ENCODE results near the gene ZNF771. TPM values are rescaled to one million over a fixed set of nuclear protein-coding genes. Genes with fewer than 3 reads are reported as not detected.
"Not testable (repeated sequence)": the region's sequence is repeated elsewhere in the genome, so short reads cannot be mapped to it uniquely, and the experiment has no call there.

Gene ZNF771
- total and polyA plus RNA-seq, 2 donors, result 5.2 to 18.6 TPM

GRCh38 chr16:30380072-30380802 is 27.2 kb upstream of the ZNF771 start:
- no peak overlapping the region for H3K4me3 ChIP-seq (ENCODE audit: low read depth, low read length)
- peaks cover 2% of the 10 kb centered on the region for H3K4me1 ChIP-seq (ENCODE audit: insufficient read depth)
- WGBS, result 86% methylated on average over 4 of the region's 4 CpGs
- no peaks in the 10 kb centered on the region for H3K36me3 ChIP-seq (ENCODE audit: insufficient read depth)
- no peak for DNase-seq (ENCODE audit: extremely low spot score)
- H3K27ac ChIP-seq (ENCODE audit: low read depth), result no peak overlapping the region

GRCh38 chr16:30380803-30381208 is 26.6 kb upstream of the ZNF771 start:
- Histone ChIP-seq H3K36me3 (ENCODE audit: insufficient read depth) (no peaks in the 10 kb centered on the region), H3K4me1 (ENCODE audit: insufficient read depth) (peaks cover 2% of the 10 kb centered on the region), H3K27ac (ENCODE audit: low read depth) (no peak overlapping the region), H3K4me3 (ENCODE audit: low read depth, low read length) (no peak overlapping the region)
- DNase-seq (ENCODE audit: extremely low spot score), result no peak
- WGBS, result 78% methylated on average over 6 of the region's 6 CpGs

DNA sequence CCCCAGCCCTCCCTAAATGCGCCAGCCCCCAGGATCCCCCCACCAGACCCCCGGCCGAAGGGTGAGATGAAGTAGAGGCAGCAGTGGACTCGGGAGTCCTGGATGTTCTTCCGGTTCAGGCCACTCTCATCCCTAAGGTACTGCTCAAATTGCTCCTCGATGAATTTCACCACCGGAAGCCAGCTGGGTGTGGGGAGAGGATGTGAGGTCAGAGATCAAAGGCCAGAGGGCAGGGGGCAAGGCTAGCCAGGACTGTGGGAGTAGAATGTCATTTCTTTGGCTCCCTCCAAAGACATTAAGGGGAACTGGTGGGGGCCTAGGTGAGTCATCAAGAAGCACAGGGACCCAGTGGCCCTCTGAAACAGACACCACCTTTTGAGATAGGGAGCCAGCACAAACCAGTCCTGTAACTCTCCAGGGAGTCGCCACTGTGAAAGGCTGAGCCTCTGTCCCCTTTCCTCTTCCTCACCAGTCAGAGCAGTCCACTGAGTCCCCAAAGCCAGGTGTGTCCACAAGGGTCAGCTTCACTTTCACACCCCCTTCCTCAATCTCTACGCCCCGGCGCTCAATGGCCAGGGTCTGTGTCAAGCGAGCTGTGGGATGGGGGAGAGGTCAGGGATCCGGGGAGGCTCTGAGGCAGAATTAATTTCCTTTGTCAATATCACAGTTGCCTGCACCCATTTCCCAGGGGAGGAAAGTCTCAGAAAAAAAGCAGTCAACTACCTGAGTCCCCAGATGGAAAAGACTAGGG is 25.9 kb upstream of the ZNF771 start:
- H3K27ac ChIP-seq (ENCODE audit: low read depth), result no peak overlapping the region
- 79% methylated on average over 13 of the region's 13 CpGs for WGBS
- DNase-seq (ENCODE audit: extremely low spot score), result no peak

GRCh38 chr16:30382111-30382881 is 25.1 kb upstream of the ZNF771 start, which contains the start of gene SEPTIN1:
Gene SEPTIN1, minus strand, starts transcription at chr16:30382561. Its CDS starts 19 bp downstream, at chr16:30382542.
- Histone ChIP-seq H3K27ac (ENCODE audit: low read depth) (no peak within 1 kb of the TSS), H3K36me3 (ENCODE audit: insufficient read depth) (no peaks in the 10 kb centered on the region), H3K4me1 (ENCODE audit: insufficient read depth) (peaks cover 2% of the 10 kb centered on the region), H3K4me3 (ENCODE audit: low read depth, low read length) (no peak within 1 kb of the TSS)
- no peak for DNase-seq (ENCODE audit: extremely low spot score)
- 65% methylated on average over 12 of the region's 12 CpGs for WGBS

More for the DNA sequence above, 25.9 kb upstream of the ZNF771 start:
- H3K36me3 ChIP-seq (ENCODE audit: insufficient read depth), result no peaks in the 10 kb centered on the region
- H3K4me1 ChIP-seq (ENCODE audit: insufficient read depth), result peaks cover 2% of the 10 kb centered on the region
- H3K4me3 ChIP-seq (ENCODE audit: low read depth, low read length), result no peak overlapping the region

DNA sequence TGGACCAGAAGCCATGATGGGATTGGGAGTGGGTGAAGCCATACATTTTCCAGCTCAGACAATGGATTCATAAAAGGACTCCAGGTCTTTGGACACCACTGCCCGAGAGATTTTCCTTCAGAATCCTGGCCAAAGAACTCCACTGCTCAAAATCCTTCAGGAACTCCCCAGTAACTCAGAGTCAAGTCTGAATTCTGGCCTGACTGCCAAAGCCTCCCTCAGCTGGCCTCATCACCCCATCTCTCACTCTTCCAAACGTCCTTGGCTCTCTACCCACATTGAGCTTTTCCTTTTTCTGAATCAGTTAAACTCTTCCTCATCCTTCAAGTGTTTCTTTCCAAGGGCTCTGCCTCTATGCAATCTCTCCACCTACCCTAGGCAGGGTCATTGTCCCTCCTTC is 23.9 kb upstream of the ZNF771 start:
- 18% methylated on average over 2 of the region's 2 CpGs for WGBS
- no peak for DNase-seq (ENCODE audit: extremely low spot score)
- no peaks in the 10 kb centered on the region for H3K36me3 ChIP-seq (ENCODE audit: insufficient read depth)
- no peak overlapping the region for H3K4me3 ChIP-seq (ENCODE audit: low read depth, low read length)
- H3K4me1 ChIP-seq (ENCODE audit: insufficient read depth), result peaks cover 2% of the 10 kb centered on the region
- no peak overlapping the region for H3K27ac ChIP-seq (ENCODE audit: low read depth)

DNA sequence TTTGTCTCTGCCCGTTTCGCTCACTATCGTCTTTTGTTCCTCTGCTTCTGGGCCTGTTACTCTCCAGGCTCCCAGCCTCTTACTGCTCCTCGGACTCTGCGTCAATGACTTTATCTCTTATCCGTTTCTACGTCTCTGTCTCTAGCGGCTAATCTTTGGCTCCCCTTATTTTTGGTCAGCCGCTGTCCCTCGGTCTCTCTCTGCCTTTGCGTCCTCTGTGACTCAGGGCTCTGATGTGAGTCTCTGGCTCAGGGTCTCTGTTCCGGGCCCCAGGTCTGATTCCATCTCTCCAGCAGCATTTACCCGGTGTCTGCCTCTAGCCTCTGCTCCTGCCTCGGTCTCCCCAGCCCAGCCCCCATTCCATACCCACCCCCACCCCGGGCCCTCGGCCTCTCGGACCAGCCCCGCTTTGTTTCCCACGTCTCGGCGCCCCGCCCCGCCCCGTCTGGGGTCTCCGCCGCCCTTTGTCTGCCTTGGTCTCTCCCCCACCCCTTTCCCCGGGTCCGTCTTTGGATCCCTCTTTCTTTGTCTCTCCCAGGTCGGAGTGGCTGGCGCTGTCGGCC is 12.7 kb upstream of the ZNF771 start:
- Histone ChIP-seq H3K27ac (ENCODE audit: low read depth) (peak overlapping the region; percentile 42), H3K36me3 (ENCODE audit: insufficient read depth) (no peaks in the 10 kb centered on the region), H3K4me1 (ENCODE audit: insufficient read depth) (no peaks in the 10 kb centered on the region), H3K4me3 (ENCODE audit: low read depth, low read length) (peak overlapping the region; percentile 97)
- WGBS, result 5% methylated on average over 31 of the region's 31 CpGs
- DNase-seq (ENCODE audit: extremely low spot score), result no peak

GRCh38 chr16:30395155-30395991 is 12.0 kb upstream of the ZNF771 start, which contains the start of gene ZNF48:
Gene ZNF48, plus strand, starts transcription at chr16:30395420. Its CDS starts 375 bp downstream, at chr16:30395795.
- H3K36me3 ChIP-seq (ENCODE audit: insufficient read depth), result no peaks in the 10 kb centered on the region
- WGBS, result under 1% methylated on average over 103 of the region's 103 CpGs
- DNase-seq (ENCODE audit: extremely low spot score), result no peak
- H3K4me3 ChIP-seq (ENCODE audit: low read depth, low read length), result peak within 1 kb of the TSS; percentile 97
- no peaks in the 10 kb centered on the region for H3K4me1 ChIP-seq (ENCODE audit: insufficient read depth)
- H3K27ac ChIP-seq (ENCODE audit: low read depth), result peak within 1 kb of the TSS; percentile 42

GRCh38 chr16:30395992-30396585 is 11.3 kb upstream of the ZNF771 start:
- H3K4me3 ChIP-seq (ENCODE audit: low read depth, low read length), result peak overlapping the region; percentile 97
- no peaks in the 10 kb centered on the region for H3K36me3 ChIP-seq (ENCODE audit: insufficient read depth)
- H3K27ac ChIP-seq (ENCODE audit: low read depth), result no peak overlapping the region
- 12% methylated on average over 13 of the region's 13 CpGs for WGBS
- DNase-seq (ENCODE audit: extremely low spot score), result no peak
- H3K4me1 ChIP-seq (ENCODE audit: insufficient read depth), result no peaks in the 10 kb centered on the region

GRCh38 chr16:30396627-30397026 is 10.8 kb upstream of the ZNF771 start:
- WGBS, result 76% methylated on average over 4 of the region's 4 CpGs
- not testable (repeated sequence) for H3K36me3 ChIP-seq (ENCODE audit: insufficient read depth); H3K27ac ChIP-seq (ENCODE audit: low read depth); DNase-seq (ENCODE audit: extremely low spot score); H3K4me1 ChIP-seq (ENCODE audit: insufficient read depth); H3K4me3 ChIP-seq (ENCODE audit: low read depth, low read length)

GRCh38 chr16:30397056-30397455 is 10.3 kb upstream of the ZNF771 start:
- WGBS, result 69% methylated on average over 4 of the region's 4 CpGs
- H3K27ac ChIP-seq (ENCODE audit: low read depth), result no peak overlapping the region
- H3K4me3 ChIP-seq (ENCODE audit: low read depth, low read length), result no peak overlapping the region
- H3K4me1 ChIP-seq (ENCODE audit: insufficient read depth), result no peaks in the 10 kb centered on the region
- no peak for DNase-seq (ENCODE audit: extremely low spot score)
- H3K36me3 ChIP-seq (ENCODE audit: insufficient read depth), result no peaks in the 10 kb centered on the region

DNA sequence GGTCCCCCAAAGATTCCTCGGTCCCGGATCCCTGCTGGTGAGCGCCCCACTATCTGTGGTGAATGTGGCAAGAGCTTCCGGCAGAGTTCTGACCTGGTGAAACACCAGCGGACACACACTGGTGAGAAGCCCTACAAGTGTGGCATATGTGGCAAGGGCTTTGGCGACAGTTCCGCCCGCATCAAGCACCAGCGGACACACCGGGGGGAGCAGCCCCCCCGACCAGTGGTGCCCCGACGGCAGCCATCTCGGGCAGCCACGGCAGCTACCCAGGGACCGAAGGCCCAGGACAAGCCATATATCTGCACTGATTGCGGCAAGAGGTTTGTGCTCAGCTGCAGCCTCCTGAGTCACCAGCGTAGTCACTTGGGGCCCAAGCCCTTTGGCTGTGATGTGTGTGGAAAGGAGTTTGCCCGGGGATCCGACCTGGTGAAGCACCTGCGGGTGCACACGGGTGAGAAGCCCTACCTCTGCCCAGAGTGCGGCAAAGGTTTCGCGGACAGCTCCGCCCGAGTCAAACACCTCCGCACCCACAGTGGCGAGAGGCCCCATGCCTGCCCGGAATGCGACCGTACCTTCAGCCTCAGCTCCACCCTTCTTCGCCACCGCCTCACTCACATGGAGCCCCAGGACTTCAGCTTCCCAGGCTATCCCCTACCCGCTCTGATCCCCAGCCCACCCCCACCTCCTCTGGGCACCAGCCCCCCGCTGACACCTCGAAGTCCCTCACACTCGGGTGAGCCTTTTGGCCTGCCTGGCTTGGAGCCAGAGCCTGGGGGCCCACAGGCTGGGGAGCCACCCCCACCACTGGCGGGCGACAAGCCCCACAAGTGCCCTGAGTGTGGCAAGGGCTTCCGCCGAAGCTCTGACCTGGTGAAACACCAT is 9.4 kb upstream of the ZNF771 start:
- H3K4me1 ChIP-seq (ENCODE audit: insufficient read depth), result no peaks in the 10 kb centered on the region
- DNase-seq (ENCODE audit: extremely low spot score), result no peak
- no peaks in the 10 kb centered on the region for H3K36me3 ChIP-seq (ENCODE audit: insufficient read depth)
- no peak overlapping the region for H3K27ac ChIP-seq (ENCODE audit: low read depth)
- 92% methylated on average over 42 of the region's 42 CpGs for WGBS
- no peak overlapping the region for H3K4me3 ChIP-seq (ENCODE audit: low read depth, low read length)
